ENCODE measurements around the gene NISCH.

Gene NISCH

GRCh38 chr3:52458031-52458760 is 2.8 kb downstream of the NISCH start:
- no peak for DNase-seq (ENCODE audit: low read depth)
- TF ChIP-seq CTCF (IDR thresholded peaks at IDR 0.05; ENCODE audit: control insufficient read depth, insufficient read depth, low read depth, low read length, missing control alignments): no peak
- no peak overlapping the region for H3K4me3 ChIP-seq (ENCODE audit: control insufficient read depth, low read depth, low read length)

DNA sequence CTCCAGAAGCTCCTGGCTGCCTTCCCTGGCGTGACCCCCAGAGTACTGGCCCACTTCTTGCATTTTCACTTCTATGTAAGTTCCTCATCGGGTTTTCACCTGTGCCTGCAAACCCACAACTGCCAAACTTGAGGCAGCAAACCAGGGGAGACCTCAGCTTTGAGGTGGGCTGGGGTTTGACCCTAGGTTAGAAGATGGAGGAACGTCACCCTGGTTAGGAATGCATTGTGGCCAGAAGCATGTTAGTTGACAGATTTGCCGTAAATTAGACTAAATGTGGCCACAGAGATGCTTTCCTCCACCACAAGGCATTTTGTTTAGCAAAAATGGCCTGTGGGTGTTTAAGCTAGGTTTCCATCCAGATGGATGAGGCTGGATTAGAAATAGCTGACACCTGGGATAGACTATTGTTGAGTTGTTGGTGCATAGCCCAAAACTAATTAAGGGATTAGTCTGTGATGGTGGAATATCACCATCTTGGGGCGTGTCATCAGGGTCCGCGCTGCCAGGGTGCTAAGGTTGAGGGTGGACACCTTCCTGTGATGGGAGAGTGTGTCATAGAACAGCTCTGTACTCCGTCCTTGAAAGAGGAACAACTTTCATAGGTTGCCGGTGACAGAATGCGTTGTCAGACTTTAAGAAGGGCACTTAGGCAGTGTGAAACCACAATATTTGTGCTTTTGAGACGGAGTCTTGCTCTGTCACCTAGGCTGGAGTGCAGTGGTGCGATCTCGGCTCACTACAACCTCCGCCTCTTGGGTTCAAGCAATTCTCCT is 3.6 kb downstream of the NISCH start:
- DNase-seq (ENCODE audit: low read depth): no peak
- no peak for TF ChIP-seq CTCF (IDR thresholded peaks at IDR 0.05; ENCODE audit: control insufficient read depth, insufficient read depth, low read depth, low read length, missing control alignments)
- no peak overlapping the region for H3K4me3 ChIP-seq (ENCODE audit: control insufficient read depth, low read depth, low read length)

- no peak for DNase-seq (ENCODE audit: low read depth)
- no peak overlapping the region for H3K4me3 ChIP-seq (ENCODE audit: control insufficient read depth, low read depth, low read length)
- no peak for TF ChIP-seq CTCF (IDR thresholded peaks at IDR 0.05; ENCODE audit: control insufficient read depth, insufficient read depth, low read depth, low read length, missing control alignments)
These were observed 6.5 kb downstream of the NISCH start for GRCh38 chr3:52461874-52462273.

DNA sequence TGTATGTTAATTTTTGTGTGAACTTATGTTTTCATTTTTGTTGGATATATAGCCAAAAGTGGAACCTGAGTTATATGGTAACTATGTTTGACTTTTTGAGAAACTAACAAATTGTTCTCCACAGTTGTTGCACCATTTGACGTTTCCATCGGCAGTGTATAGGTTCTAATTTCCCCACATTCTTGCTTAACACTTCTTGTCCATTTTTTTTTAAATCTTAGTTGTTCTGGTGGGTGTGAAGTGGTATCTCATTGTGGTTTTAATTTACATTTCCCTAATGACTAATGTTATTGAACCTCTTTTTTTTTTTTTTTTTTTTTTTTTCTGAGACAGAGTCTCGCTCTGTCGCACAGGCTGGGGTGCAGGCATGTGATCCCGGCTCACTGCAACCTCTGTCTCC is 8.0 kb downstream of the NISCH start:
- TF ChIP-seq CTCF (IDR thresholded peaks at IDR 0.05; ENCODE audit: control insufficient read depth, insufficient read depth, low read depth, low read length, missing control alignments): no peak
- no peak for DNase-seq (ENCODE audit: low read depth)
- no peak overlapping the region for H3K4me3 ChIP-seq (ENCODE audit: control insufficient read depth, low read depth, low read length)

GRCh38 chr3:52468336-52468735 is 12.9 kb downstream of the NISCH start:
- H3K4me3 ChIP-seq (ENCODE audit: control insufficient read depth, low read depth, low read length): no peak overlapping the region
- DNase-seq (ENCODE audit: low read depth): no peak
- no peak for TF ChIP-seq CTCF (IDR thresholded peaks at IDR 0.05; ENCODE audit: control insufficient read depth, insufficient read depth, low read depth, low read length, missing control alignments)

DNA sequence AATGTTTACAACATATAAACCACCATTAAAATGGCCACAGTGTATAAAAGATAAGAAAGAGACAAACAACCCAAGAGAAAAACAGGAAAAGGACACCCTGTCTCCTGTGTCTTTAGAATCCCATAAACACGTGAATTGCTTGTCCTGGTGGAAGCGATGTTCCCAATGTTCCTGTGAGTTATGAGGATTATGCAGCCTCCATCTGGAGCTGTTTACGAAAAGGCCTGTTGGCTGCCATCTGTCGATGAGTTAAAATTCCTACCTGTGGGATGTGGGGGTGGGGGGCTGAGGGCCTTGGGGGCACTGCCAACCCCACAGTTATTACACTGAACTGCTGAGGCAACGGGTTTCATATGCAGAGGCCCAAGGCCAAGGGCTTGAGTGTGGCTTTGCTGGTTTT is 13.6 kb downstream of the NISCH start:
- no peak for TF ChIP-seq CTCF (IDR thresholded peaks at IDR 0.05; ENCODE audit: control insufficient read depth, insufficient read depth, low read depth, low read length, missing control alignments)
- H3K4me3 ChIP-seq (ENCODE audit: control insufficient read depth, low read depth, low read length): no peak overlapping the region
- no peak for DNase-seq (ENCODE audit: low read depth)

Measured in AG09309 (cell line).